HEK293 (cell line): ENCODE data around the gene VPS13D.
A peak's percentile ranks its signal among the peaks of the same experiment; 100 is the strongest.

Source experiments
- BCL6B ChIP-seq: fragments of 450-650 bp; formaldehyde crosslinking; IDR thresholded peaks from 2 replicates; pipeline ENCODE4 v1.5.1; 2017; ENCODE audit warnings: missing biosample characterization, missing genetic modification characterization
- CTCF ChIP-seq: fragments of 450-650 bp; formaldehyde crosslinking; IDR thresholded peaks from 2 replicates; pipeline ENCODE4 v1.5.1; 2016; ENCODE audit warnings: missing biosample characterization, missing genetic modification characterization
- GFI1B ChIP-seq: fragments of 450-650 bp; formaldehyde crosslinking; IDR thresholded peaks from 2 replicates; pipeline ENCODE4 v1.5.1; 2016; ENCODE audit warnings: missing biosample characterization, missing genetic modification characterization
- GLI4 ChIP-seq: fragments of 450-650 bp; formaldehyde crosslinking; IDR thresholded peaks from 2 replicates; pipeline ENCODE4 v1.5.1; 2016; ENCODE audit warnings: missing biosample characterization, missing genetic modification characterization
- HOXC10 ChIP-seq: sonication (generic); formaldehyde crosslinking; IDR thresholded peaks from 2 replicates; pipeline ENCODE4 v1.8.1; 2023; ENCODE audit warnings: mild to moderate bottlenecking, missing genetic modification reagents
- KLF10 ChIP-seq: fragments of 450-650 bp; IDR thresholded peaks from 2 replicates; pipeline ENCODE4 v1.5.1; 2018; ENCODE audit warnings: missing biosample characterization, mild to moderate bottlenecking, missing genetic modification characterization
- KLF7 ChIP-seq: fragments of 450-650 bp; formaldehyde crosslinking; IDR thresholded peaks from 2 replicates; pipeline ENCODE4 v1.5.1; 2016; ENCODE audit warnings: missing biosample characterization, missing genetic modification characterization, borderline replicate concordance
- KLF9 ChIP-seq: fragments of 450-650 bp; formaldehyde crosslinking; IDR thresholded peaks from 2 replicates; pipeline ENCODE4 v1.5.1; 2016; ENCODE audit warnings: missing biosample characterization, missing genetic modification characterization, low read depth
- OVOL3 ChIP-seq: fragments of 450-650 bp; formaldehyde crosslinking; IDR thresholded peaks from 2 replicates; pipeline ENCODE4 v1.5.1; 2016; ENCODE audit warnings: missing biosample characterization, missing genetic modification characterization
- SP3 ChIP-seq: fragments of 450-650 bp; formaldehyde crosslinking; IDR thresholded peaks from 2 replicates; pipeline ENCODE4 v1.5.1; 2016; ENCODE audit warnings: missing biosample characterization, missing genetic modification characterization
- YY1 ChIP-seq: fragments of 450-650 bp; formaldehyde crosslinking; IDR thresholded peaks from 2 replicates; pipeline ENCODE4 v1.5.1; 2018; ENCODE audit warnings: missing biosample characterization, missing genetic modification characterization
- ZBTB48 ChIP-seq: fragments of 450-650 bp; formaldehyde crosslinking; IDR thresholded peaks from 2 replicates; pipeline ENCODE4 v1.5.1; 2016; ENCODE audit warnings: missing biosample characterization, missing genetic modification characterization
- ZFHX2 ChIP-seq: fragments of 450-650 bp; formaldehyde crosslinking; conservative IDR thresholded peaks from 2 replicates; pipeline ENCODE4 v1.5.1; 2016; ENCODE audit warnings: missing biosample characterization, missing genetic modification characterization
- ZFP37 ChIP-seq: fragments of 450-650 bp; formaldehyde crosslinking; IDR thresholded peaks from 2 replicates; pipeline ENCODE4 v1.5.1; 2016; ENCODE audit warnings: missing biosample characterization, missing genetic modification characterization
- ZFP69B ChIP-seq: fragments of 450-650 bp; formaldehyde crosslinking; IDR thresholded peaks from 2 replicates; pipeline ENCODE4 v1.5.1; 2016; ENCODE audit warnings: missing biosample characterization, missing genetic modification characterization
- ZNF132 ChIP-seq: fragments of 450-650 bp; formaldehyde crosslinking; IDR thresholded peaks from 2 replicates; pipeline ENCODE4 v1.5.1; 2017; ENCODE audit warnings: missing biosample characterization, missing genetic modification characterization, borderline replicate concordance
- ZNF140 ChIP-seq: fragments of 450-650 bp; formaldehyde crosslinking; IDR thresholded peaks from 2 replicates; pipeline ENCODE4 v1.5.1; 2016; ENCODE audit warnings: missing biosample characterization, missing genetic modification characterization
- ZNF214 ChIP-seq: fragments of 450-650 bp; formaldehyde crosslinking; IDR thresholded peaks from 2 replicates; pipeline ENCODE4 v1.5.1; 2017; ENCODE audit warnings: missing biosample characterization, mild to moderate bottlenecking, missing genetic modification characterization, borderline replicate concordance
- ZNF266 ChIP-seq: fragments of 450-650 bp; formaldehyde crosslinking; IDR thresholded peaks from 2 replicates; pipeline ENCODE4 v1.5.1; 2016; ENCODE audit warnings: missing biosample characterization, missing genetic modification characterization, low read depth
- ZNF350 ChIP-seq: fragments of 450-650 bp; formaldehyde crosslinking; IDR thresholded peaks from 2 replicates; pipeline ENCODE4 v1.5.0; 2017; ENCODE audit warnings: missing biosample characterization, mild to moderate bottlenecking, missing genetic modification characterization
- ZNF416 ChIP-seq: fragments of 450-650 bp; formaldehyde crosslinking; IDR thresholded peaks from 2 replicates; pipeline ENCODE4 v1.5.1; 2016; ENCODE audit warnings: missing biosample characterization, missing genetic modification characterization
- ZNF433 ChIP-seq: fragments of 450-650 bp; formaldehyde crosslinking; IDR thresholded peaks from 2 replicates; pipeline ENCODE4 v1.5.1; 2016; ENCODE audit warnings: missing biosample characterization, missing genetic modification characterization, low read depth
- ZNF530 ChIP-seq: fragments of 450-650 bp; formaldehyde crosslinking; IDR thresholded peaks from 2 replicates; pipeline ENCODE4 v1.5.1; 2016; ENCODE audit warnings: low read depth, missing biosample characterization, missing genetic modification characterization
- ZNF544 ChIP-seq: fragments of 450-650 bp; formaldehyde crosslinking; IDR thresholded peaks from 2 replicates; pipeline ENCODE4 v1.5.0; 2017; ENCODE audit warnings: missing biosample characterization, missing genetic modification characterization
- ZNF629 ChIP-seq: fragments of 450-650 bp; formaldehyde crosslinking; IDR thresholded peaks from 2 replicates; pipeline ENCODE4 v1.5.1; 2017; ENCODE audit warnings: missing biosample characterization, missing genetic modification characterization
- ZNF658 ChIP-seq: fragments of 450-650 bp; formaldehyde crosslinking; IDR thresholded peaks from 2 replicates; pipeline ENCODE4; 2016; ENCODE audit warnings: missing biosample characterization, missing genetic modification characterization
- TF ChIP-seq, protein P1 (sequence below): fragments of 450-650 bp; formaldehyde crosslinking; IDR thresholded peaks from 2 replicates; pipeline ENCODE4 v1.5.1; 2016; ENCODE audit warnings: missing biosample characterization, missing genetic modification characterization, borderline replicate concordance
- TF ChIP-seq, protein P2 (sequence below): fragments of 450-650 bp; formaldehyde crosslinking; IDR thresholded peaks from 2 replicates; pipeline ENCODE4 v1.5.1; 2016; ENCODE audit warnings: missing biosample characterization, missing genetic modification characterization
- TF ChIP-seq, protein P3 (sequence below): fragments of 450-650 bp; IDR thresholded peaks from 2 replicates; pipeline ENCODE4 v1.5.1; 2018; ENCODE audit warnings: missing biosample characterization, missing genetic modification characterization

VPS13D gene

DNA sequence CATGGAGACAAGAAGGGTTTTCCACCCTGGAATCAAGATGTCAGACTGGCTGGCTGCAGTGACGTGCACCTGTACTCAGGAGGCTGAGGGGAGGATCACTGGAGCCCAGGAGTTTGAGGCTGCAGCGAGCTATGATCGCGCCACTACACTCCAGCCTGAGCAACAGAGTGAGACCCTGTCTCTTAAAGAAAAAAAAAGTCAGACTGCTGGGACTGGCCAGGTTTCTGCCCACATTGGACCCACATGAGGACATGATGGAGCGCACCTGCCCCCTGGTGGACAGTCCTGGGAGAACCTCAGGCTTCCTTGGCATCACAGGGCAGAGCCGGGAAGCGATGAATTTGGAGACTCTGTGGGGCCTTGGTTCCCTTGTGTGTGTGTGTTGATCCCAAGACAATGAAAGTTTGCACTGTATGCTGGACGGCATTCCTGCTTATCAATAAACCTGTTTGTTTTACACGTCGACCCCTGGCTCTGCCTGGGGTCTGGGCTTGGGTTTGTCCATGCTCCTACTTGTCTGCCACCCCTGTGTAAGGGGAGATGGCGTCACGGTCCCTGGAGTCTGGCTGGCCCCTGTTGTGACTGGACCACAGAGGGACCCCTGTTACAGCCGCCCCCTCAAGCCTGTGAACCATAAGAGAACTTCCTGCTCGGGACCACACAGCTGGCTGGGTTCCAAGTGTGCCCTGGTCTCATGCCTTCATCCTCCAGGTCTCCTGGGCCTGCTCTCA, 20.9 kb upstream of the VPS13D start (continued):
- TF ChIP-seq, protein P1, sequence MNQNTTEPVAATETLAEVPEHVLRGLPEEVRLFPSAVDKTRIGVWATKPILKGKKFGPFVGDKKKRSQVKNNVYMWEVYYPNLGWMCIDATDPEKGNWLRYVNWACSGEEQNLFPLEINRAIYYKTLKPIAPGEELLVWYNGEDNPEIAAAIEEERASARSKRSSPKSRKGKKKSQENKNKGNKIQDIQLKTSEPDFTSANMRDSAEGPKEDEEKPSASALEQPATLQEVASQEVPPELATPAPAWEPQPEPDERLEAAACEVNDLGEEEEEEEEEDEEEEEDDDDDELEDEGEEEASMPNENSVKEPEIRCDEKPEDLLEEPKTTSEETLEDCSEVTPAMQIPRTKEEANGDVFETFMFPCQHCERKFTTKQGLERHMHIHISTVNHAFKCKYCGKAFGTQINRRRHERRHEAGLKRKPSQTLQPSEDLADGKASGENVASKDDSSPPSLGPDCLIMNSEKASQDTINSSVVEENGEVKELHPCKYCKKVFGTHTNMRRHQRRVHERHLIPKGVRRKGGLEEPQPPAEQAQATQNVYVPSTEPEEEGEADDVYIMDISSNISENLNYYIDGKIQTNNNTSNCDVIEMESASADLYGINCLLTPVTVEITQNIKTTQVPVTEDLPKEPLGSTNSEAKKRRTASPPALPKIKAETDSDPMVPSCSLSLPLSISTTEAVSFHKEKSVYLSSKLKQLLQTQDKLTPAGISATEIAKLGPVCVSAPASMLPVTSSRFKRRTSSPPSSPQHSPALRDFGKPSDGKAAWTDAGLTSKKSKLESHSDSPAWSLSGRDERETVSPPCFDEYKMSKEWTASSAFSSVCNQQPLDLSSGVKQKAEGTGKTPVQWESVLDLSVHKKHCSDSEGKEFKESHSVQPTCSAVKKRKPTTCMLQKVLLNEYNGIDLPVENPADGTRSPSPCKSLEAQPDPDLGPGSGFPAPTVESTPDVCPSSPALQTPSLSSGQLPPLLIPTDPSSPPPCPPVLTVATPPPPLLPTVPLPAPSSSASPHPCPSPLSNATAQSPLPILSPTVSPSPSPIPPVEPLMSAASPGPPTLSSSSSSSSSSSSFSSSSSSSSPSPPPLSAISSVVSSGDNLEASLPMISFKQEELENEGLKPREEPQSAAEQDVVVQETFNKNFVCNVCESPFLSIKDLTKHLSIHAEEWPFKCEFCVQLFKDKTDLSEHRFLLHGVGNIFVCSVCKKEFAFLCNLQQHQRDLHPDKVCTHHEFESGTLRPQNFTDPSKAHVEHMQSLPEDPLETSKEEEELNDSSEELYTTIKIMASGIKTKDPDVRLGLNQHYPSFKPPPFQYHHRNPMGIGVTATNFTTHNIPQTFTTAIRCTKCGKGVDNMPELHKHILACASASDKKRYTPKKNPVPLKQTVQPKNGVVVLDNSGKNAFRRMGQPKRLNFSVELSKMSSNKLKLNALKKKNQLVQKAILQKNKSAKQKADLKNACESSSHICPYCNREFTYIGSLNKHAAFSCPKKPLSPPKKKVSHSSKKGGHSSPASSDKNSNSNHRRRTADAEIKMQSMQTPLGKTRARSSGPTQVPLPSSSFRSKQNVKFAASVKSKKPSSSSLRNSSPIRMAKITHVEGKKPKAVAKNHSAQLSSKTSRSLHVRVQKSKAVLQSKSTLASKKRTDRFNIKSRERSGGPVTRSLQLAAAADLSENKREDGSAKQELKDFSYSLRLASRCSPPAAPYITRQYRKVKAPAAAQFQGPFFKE (tag by site-specific recombination), result no peak
- TF ChIP-seq KLF10 (tag by site-specific recombination) (no peak), ZNF416 (tag by site-specific recombination) (no peak), ZNF266 (tag by site-specific recombination) (no peak), SP3 (tag by site-specific recombination) (no peak), ZNF530 (tag by site-specific recombination) (no peak), ZNF544 (no peak), KLF7 (tag by site-specific recombination) (no peak), ZNF140 (tag by site-specific recombination) (no peak), GFI1B (tag by site-specific recombination) (no peak), YY1 (tag by site-specific recombination) (0 out of 2 replicates have a peak, but pooled peaks have one; percentile 19), OVOL3 (no peak), HOXC10 (CRISPR knock-in tag) (no peak), ZFP37 (tag by site-specific recombination) (0 out of 2 replicates have a peak, but pooled peaks have one; percentile 39), ZNF350 (no peak), ZNF629 (tag by site-specific recombination) (no peak), KLF9 (tag by site-specific recombination) (no peak), ZNF132 (tag by site-specific recombination) (no peak), ZNF214 (tag by site-specific recombination) (no peak), GLI4 (tag by site-specific recombination) (no peak), ZFP69B (peak; percentile 93), ZNF658 (no peak), CTCF (tag by site-specific recombination) (peak; percentile 90), BCL6B (tag by site-specific recombination) (no peak), ZNF433 (tag by site-specific recombination) (no peak), ZFHX2 (tag by site-specific recombination) (0 out of 2 replicates have a peak, but pooled peaks have one; percentile 21), ZBTB48 (tag by site-specific recombination) (peak; percentile 85)
- TF ChIP-seq, protein P2, sequence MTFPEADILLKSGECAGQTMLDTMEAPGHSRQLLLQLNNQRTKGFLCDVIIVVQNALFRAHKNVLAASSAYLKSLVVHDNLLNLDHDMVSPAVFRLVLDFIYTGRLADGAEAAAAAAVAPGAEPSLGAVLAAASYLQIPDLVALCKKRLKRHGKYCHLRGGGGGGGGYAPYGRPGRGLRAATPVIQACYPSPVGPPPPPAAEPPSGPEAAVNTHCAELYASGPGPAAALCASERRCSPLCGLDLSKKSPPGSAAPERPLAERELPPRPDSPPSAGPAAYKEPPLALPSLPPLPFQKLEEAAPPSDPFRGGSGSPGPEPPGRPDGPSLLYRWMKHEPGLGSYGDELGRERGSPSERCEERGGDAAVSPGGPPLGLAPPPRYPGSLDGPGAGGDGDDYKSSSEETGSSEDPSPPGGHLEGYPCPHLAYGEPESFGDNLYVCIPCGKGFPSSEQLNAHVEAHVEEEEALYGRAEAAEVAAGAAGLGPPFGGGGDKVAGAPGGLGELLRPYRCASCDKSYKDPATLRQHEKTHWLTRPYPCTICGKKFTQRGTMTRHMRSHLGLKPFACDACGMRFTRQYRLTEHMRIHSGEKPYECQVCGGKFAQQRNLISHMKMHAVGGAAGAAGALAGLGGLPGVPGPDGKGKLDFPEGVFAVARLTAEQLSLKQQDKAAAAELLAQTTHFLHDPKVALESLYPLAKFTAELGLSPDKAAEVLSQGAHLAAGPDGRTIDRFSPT (tag by site-specific recombination), result no peak
- TF ChIP-seq, protein P3, sequence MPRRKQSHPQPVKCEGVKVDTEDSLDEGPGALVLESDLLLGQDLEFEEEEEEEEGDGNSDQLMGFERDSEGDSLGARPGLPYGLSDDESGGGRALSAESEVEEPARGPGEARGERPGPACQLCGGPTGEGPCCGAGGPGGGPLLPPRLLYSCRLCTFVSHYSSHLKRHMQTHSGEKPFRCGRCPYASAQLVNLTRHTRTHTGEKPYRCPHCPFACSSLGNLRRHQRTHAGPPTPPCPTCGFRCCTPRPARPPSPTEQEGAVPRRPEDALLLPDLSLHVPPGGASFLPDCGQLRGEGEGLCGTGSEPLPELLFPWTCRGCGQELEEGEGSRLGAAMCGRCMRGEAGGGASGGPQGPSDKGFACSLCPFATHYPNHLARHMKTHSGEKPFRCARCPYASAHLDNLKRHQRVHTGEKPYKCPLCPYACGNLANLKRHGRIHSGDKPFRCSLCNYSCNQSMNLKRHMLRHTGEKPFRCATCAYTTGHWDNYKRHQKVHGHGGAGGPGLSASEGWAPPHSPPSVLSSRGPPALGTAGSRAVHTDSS (tag by site-specific recombination), result no peak
